Neural cell (in vitro differentiated cells): ENCODE measurements around the gene SVEP1. TPM values are rescaled to one million over a fixed set of nuclear protein-coding genes. Genes with fewer than 3 reads are reported as not detected.

Source experiments
- H2AFZ ChIP-seq: fragments of 200-600, 300-800 bp; sonication (generic), shearing (Covaris generic); 2 replicates; pipeline ENCODE4 v1.6.0; 2014; ENCODE audit warnings: low read depth, mild to moderate bottlenecking, antibody characterized with exemption, low read length, moderate library complexity
- H3F3A ChIP-seq: fragments of 200-600 bp; shearing (Covaris generic); 2 replicates; pipeline ENCODE4 v1.6.1; 2016; ENCODE audit warnings: mild to moderate bottlenecking, moderate library complexity, mixed read lengths, antibody characterized with exemption, low read length; ENCODE audit not compliant: insufficient read depth, poor library complexity, severe bottlenecking
- H3K27ac ChIP-seq: fragments of 200-600, 300-800 bp; sonication (generic), shearing (Covaris generic); 2 replicates; pipeline ENCODE4 v1.5.1; 2014; ENCODE audit warnings: mild to moderate bottlenecking, low read length, moderate library complexity
- H3K27me3 ChIP-seq: fragments of 300-800, 200-600 bp; sonication (generic), shearing (Covaris generic); 2 replicates; pipeline ENCODE4 v1.6.0; 2014; ENCODE audit warnings: mild to moderate bottlenecking, low read depth, low read length, moderate library complexity; ENCODE audit not compliant: insufficient read depth
- H3K36me3 ChIP-seq: fragments of 300-800, 200-600 bp; sonication (generic), shearing (Covaris generic); 2 replicates; pipeline ENCODE4 v1.5.1; 2014; ENCODE audit warnings: mild to moderate bottlenecking, antibody characterized with exemption, low read length, moderate library complexity; ENCODE audit not compliant: insufficient read depth
- H3K4me2 ChIP-seq: fragments of 300-800, 200-600 bp; sonication (generic), shearing (Covaris generic); 2 replicates; pipeline ENCODE4 v1.6.0; 2014; ENCODE audit warnings: mild to moderate bottlenecking, low read length
- H3K4me3 ChIP-seq: fragments of 300-800, 200-600 bp; sonication (generic), shearing (Covaris generic); 2 replicates; pipeline ENCODE4 v1.5.1; 2014; ENCODE audit warnings: mild to moderate bottlenecking, low read length, moderate library complexity
- H3K79me2 ChIP-seq: fragments of 200-600 bp; shearing (Covaris generic); replicated peaks from 2 replicates; pipeline ENCODE4 v1.6.0; 2014; ENCODE audit warnings: mild to moderate bottlenecking, low read length, moderate library complexity; ENCODE audit not compliant: insufficient read depth
- H3K9ac ChIP-seq: fragments of 300-800, 200-600 bp; sonication (generic), shearing (Covaris generic); 2 replicates; pipeline ENCODE4 v1.6.1; 2016; ENCODE audit warnings: mild to moderate bottlenecking, low read length, mixed read lengths
- H3K9me2 ChIP-seq: fragments of 200-600 bp; shearing (Covaris generic); 2 replicates; pipeline ENCODE4 v1.6.1; 2016; ENCODE audit warnings: mild to moderate bottlenecking, low read length, mixed read lengths; ENCODE audit not compliant: insufficient read depth
- H3K9me3 ChIP-seq: fragments of 200-600, 300-800 bp; sonication (generic), shearing (Covaris generic); 2 replicates; pipeline ENCODE4 v1.6.1; 2016; ENCODE audit warnings: mild to moderate bottlenecking, mixed run types, low read length, moderate library complexity, mixed read lengths
- H4K20me1 ChIP-seq: fragments of 200-600 bp; shearing (Covaris generic); 2 replicates; pipeline ENCODE4 v1.6.1; 2016; ENCODE audit warnings: mild to moderate bottlenecking, mixed run types; ENCODE audit not compliant: insufficient read depth
- CTCF ChIP-seq: fragments of 450-650 bp; IDR thresholded peaks from 2 replicates; pipeline ENCODE4 v1.5.1; 2014; ENCODE audit warnings: antibody characterized with exemption, mild to moderate bottlenecking, moderate library complexity; ENCODE audit not compliant: poor library complexity, severe bottlenecking
- EP300 ChIP-seq: fragments of 450-650 bp; conservative IDR thresholded peaks from 2 replicates; pipeline ENCODE4 v1.6.1; 2014; ENCODE audit warnings: antibody characterized with exemption, mild to moderate bottlenecking, moderate library complexity; ENCODE audit not compliant: poor library complexity, severe bottlenecking
- EZH2 ChIP-seq: fragments of 200-600, 300-800 bp; shearing (Covaris generic), sonication (generic); IDR thresholded peaks from 2 replicates; pipeline ENCODE4 v1.6.1; 2014; ENCODE audit warnings: antibody characterized with exemption, low read length, borderline replicate concordance, mild to moderate bottlenecking; ENCODE audit not compliant: insufficient read depth, poor library complexity, severe bottlenecking
- MXI1 ChIP-seq: fragments of 450-650 bp; conservative IDR thresholded peaks from 2 replicates; pipeline ENCODE4 v1.6.1; 2014; ENCODE audit warnings: antibody characterized with exemption, mild to moderate bottlenecking; ENCODE audit not compliant: poor library complexity, severe bottlenecking
- POLR2AphosphoS5 ChIP-seq: IDR thresholded peaks from 2 replicates; pipeline ENCODE4 v1.6.1; 2012
- RAD21 ChIP-seq: fragments of 450-650 bp; conservative IDR thresholded peaks from 2 replicates; pipeline ENCODE4 v1.6.1; 2014; ENCODE audit warnings: antibody characterized with exemption, mild to moderate bottlenecking, moderate library complexity
- REST ChIP-seq: IDR thresholded peaks from 2 replicates; pipeline ENCODE4 v1.6.1; 2012; ENCODE audit warnings: borderline replicate concordance
- SMC3 ChIP-seq: fragments of 450-650 bp; conservative IDR thresholded peaks from 2 replicates; pipeline ENCODE4 v1.6.1; 2014; ENCODE audit warnings: antibody characterized with exemption, mild to moderate bottlenecking, moderate library complexity; ENCODE audit not compliant: poor library complexity
- TAF1 ChIP-seq: IDR thresholded peaks from 2 replicates; pipeline ENCODE4 v1.6.1; 2012; ENCODE audit warnings: low read depth
- polyA plus RNA-seq: library from polyadenylated mRNA; depleted of rRNA; stranded (reverse); fragments of >200 nt; gene quantifications from 2 replicates; pipeline ENCODE4 v1.2.3, GENCODE V29; 2014

SVEP1 gene
- polyA plus RNA-seq, 1 donor from 2014 or later, result 0.10 TPM

GRCh38 chr9:110486218-110486617, 93.3 kb downstream of the SVEP1 start:
- no peaks in the 10 kb centered on the region for H3K36me3 ChIP-seq
- H2AFZ ChIP-seq, result no peak overlapping the region
- no peak overlapping the region for H3K9ac ChIP-seq
- no peaks in the 10 kb centered on the region for H3K27me3 ChIP-seq
- H3K79me2 ChIP-seq, result no peaks in the 10 kb centered on the region
- no peak for TF ChIP-seq MXI1
- no peak for TF ChIP-seq RAD21
- no peak for TF ChIP-seq TAF1
- TF ChIP-seq POLR2AphosphoS5, result no peak
- TF ChIP-seq SMC3, result no peak
- TF ChIP-seq EP300, result no peak
- no peak for TF ChIP-seq CTCF
- no peak for TF ChIP-seq REST
- no peak for TF ChIP-seq EZH2
- H3K9me3 ChIP-seq, result no peaks in the 10 kb centered on the region
- no peaks in the 10 kb centered on the region for H3F3A ChIP-seq
- H3K9me2 ChIP-seq, result no peaks in the 10 kb centered on the region
- H3K27ac ChIP-seq, result no peak overlapping the region
- no peak overlapping the region for H3K4me3 ChIP-seq
- no peaks in the 10 kb centered on the region for H4K20me1 ChIP-seq
- no peak overlapping the region for H3K4me2 ChIP-seq

- no peak overlapping the region for H3K9ac ChIP-seq
- TF ChIP-seq RAD21 (no peak), SMC3 (no peak), CTCF (no peak), EZH2 (no peak), REST (no peak), TAF1 (no peak), POLR2AphosphoS5 (no peak), MXI1 (no peak), EP300 (no peak)
- H4K20me1 ChIP-seq, result no peaks in the 10 kb centered on the region
- H3K36me3 ChIP-seq, result no peaks in the 10 kb centered on the region
- H3K9me2 ChIP-seq, result no peaks in the 10 kb centered on the region
- H2AFZ ChIP-seq, result no peak overlapping the region
- no peaks in the 10 kb centered on the region for H3K27me3 ChIP-seq
- no peak overlapping the region for H3K27ac ChIP-seq
- no peaks in the 10 kb centered on the region for H3K79me2 ChIP-seq
- no peaks in the 10 kb centered on the region for H3F3A ChIP-seq
- no peak overlapping the region for H3K4me3 ChIP-seq
- no peaks in the 10 kb centered on the region for H3K9me3 ChIP-seq
- H3K4me2 ChIP-seq, result no peak overlapping the region
Measured at GRCh38 chr9:110479481-110479880, 100.1 kb downstream of the SVEP1 start.
